GM18502 (cell line): ENCODE results near the gene TMEM258.

Experiments
- ATAC-seq: cut with Tn5 transposase; IDR thresholded peaks from one replicate; pipeline ENCODE4 v1.9.1; 2021; ENCODE audit warnings: mild to moderate bottlenecking; ENCODE audit not compliant: unreplicated experiment, poor library complexity

Gene TMEM258

GRCh38 chr11:61762223-61762615, 30.2 kb downstream of the TMEM258 start:
- ATAC-seq = no peak

- no peak for ATAC-seq
These were observed 30.8 kb downstream of the TMEM258 start for GRCh38 chr11:61761440-61762222.

- ATAC-seq = no peak
These were observed 31.5 kb downstream of the TMEM258 start for GRCh38 chr11:61760946-61761345.

GRCh38 chr11:61757213-61757862, 35.1 kb downstream of the TMEM258 start:
- ATAC-seq = no peak

GRCh38 chr11:61756452-61757212, 35.8 kb downstream of the TMEM258 start:
- ATAC-seq = no peak

- ATAC-seq = no peak
These were observed 36.3 kb downstream of the TMEM258 start for GRCh38 chr11:61756147-61756451.

- ATAC-seq = no peak
These were observed 37.6 kb downstream of the TMEM258 start for GRCh38 chr11:61754534-61755482.

- no peak for ATAC-seq
These were observed 38.7 kb downstream of the TMEM258 start for GRCh38 chr11:61753672-61754071.

GRCh38 chr11:61752925-61753521, 39.4 kb downstream of the TMEM258 start:
- ATAC-seq = no peak

- no peak for ATAC-seq
These were observed 40.1 kb downstream of the TMEM258 start, which contains the start of gene MYRF for GRCh38 chr11:61752117-61752924. MYRF (plus strand) TSS chr11:61752636; CDS start chr11:61752745, 109 bp downstream.

- ATAC-seq = no peak
These were observed 41.0 kb downstream of the TMEM258 start for GRCh38 chr11:61751384-61751783.

- no peak for ATAC-seq
These were observed 41.6 kb downstream of the TMEM258 start for GRCh38 chr11:61750631-61751273.

- no peak for ATAC-seq
These were observed 42.7 kb downstream of the TMEM258 start for GRCh38 chr11:61749591-61750217.

- no peak for ATAC-seq
These were observed 44.5 kb downstream of the TMEM258 start for GRCh38 chr11:61747967-61748285.

GRCh38 chr11:61747192-61747966, 45.0 kb downstream of the TMEM258 start:
- ATAC-seq = no peak

- ATAC-seq = no peak
These were observed 45.8 kb downstream of the TMEM258 start for GRCh38 chr11:61746442-61747191.
